ENCODE data around the gene VWA7.

DNA sequence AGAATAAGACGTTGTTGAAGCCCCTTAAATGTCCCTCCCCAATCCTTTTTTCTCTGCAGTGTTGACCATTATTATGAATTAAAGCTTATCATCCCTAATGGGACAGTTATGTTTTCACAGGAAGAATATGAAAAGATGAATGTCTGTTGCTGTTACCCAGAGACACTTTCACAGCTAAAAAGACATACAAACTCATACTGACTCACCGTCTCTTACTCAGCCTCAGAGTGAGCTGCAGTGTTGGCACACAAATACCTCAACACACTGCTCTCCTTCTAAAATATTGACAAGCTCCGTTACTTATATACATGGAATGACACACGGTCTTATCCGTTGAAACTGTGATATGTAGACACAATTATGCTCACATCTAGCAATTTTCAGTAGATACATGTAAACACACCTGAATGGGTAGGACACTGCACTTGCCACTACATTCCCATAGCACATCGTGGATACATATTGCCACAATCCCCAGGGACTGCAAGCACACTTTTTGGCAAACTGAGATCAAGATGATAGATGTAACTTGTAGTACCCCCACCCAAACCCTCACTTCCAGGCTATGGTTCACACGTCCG lies 24.3 kb downstream of the VWA7 start:
- TF ChIP-seq, protein P1, sequence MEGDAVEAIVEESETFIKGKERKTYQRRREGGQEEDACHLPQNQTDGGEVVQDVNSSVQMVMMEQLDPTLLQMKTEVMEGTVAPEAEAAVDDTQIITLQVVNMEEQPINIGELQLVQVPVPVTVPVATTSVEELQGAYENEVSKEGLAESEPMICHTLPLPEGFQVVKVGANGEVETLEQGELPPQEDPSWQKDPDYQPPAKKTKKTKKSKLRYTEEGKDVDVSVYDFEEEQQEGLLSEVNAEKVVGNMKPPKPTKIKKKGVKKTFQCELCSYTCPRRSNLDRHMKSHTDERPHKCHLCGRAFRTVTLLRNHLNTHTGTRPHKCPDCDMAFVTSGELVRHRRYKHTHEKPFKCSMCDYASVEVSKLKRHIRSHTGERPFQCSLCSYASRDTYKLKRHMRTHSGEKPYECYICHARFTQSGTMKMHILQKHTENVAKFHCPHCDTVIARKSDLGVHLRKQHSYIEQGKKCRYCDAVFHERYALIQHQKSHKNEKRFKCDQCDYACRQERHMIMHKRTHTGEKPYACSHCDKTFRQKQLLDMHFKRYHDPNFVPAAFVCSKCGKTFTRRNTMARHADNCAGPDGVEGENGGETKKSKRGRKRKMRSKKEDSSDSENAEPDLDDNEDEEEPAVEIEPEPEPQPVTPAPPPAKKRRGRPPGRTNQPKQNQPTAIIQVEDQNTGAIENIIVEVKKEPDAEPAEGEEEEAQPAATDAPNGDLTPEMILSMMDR (IDR thresholded peaks at IDR 0.05), result no peak
- no peak for TF ChIP-seq POLR2AphosphoS5 (IDR thresholded peaks at IDR 0.05)

Measured in prostate gland (tissue), 2 donors.